HG02885 (cell line): Measurements from ENCODE around the gene GPRIN3.
"Not testable (repeated sequence)": the region's sequence is repeated elsewhere in the genome, so short reads cannot be mapped to it uniquely, and the experiment has no call there.

Experiments
- ATAC-seq: cut with Tn5 transposase; IDR thresholded peaks from one replicate; pipeline ENCODE4 v1.9.1; 2021; ENCODE audit warnings: mild to moderate bottlenecking; ENCODE audit not compliant: unreplicated experiment, poor library complexity

The GPRIN3 gene

GRCh38 chr4:89314291-89314690 is 6.7 kb upstream of the GPRIN3 start:
- ATAC-seq: no peak

GRCh38 chr4:89312066-89312465 is 4.5 kb upstream of the GPRIN3 start:
- no peak for ATAC-seq

DNA sequence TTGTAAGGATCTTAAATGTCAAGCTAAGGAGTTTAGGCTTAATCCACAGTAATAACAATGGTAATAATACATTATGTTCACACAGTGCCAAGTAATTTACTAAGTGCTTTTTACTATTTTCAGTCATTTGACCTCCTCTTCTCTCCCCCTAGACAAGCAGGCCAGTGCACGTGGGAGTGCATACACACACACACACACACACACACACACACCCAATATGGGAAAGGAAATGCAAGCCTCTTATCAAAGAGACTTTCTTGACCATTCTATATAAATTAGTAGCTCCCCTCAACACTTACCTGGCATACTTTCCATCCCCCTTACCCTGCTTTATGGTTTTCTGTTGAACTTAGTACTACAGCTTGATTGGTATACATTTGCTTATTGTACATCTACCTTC is 3.8 kb upstream of the GPRIN3 start:
- ATAC-seq: no peak

- ATAC-seq: not testable (repeated sequence)
Observed at GRCh38 chr4:89309154-89309553, 1.6 kb upstream of the GPRIN3 start.

- ATAC-seq: no peak
Observed at GRCh38 chr4:89308161-89308500, 531 bp upstream of the GPRIN3 start.

GRCh38 chr4:89307178-89307445 is 488 bp downstream of the GPRIN3 start:
- ATAC-seq: no peak

DNA sequence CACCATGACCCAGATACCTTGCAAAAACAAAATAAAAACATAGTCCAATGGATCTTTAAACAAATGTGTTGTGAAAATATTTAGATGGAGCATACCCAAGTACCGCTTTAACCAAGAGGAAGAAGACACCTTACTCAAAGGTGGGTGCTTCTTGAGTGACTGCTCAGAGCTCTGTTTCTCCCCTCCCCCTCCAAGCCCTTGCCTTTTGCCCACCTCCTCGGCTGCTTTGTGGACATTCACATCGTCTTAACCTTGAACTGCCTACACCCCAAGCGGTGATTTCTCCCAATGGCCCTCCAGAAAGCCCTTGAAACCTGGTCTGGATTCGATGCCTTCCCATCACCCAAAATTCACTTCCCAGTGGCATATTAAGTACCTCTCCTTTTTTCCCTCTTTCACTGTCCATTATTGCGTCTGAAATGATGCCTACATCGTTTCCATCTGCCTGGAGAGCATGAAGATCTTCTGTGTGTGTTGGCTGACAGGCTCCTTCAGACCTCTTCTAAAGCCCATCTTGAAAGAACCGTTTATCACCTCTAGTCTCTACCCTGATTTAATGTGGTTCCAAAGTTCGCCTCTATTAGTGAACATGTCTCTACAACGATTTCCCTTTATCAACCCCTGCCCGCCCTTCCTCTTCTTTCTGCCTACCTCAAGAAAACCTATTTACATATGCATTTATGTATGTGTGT is 968 bp downstream of the GPRIN3 start:
- no peak for ATAC-seq

DNA sequence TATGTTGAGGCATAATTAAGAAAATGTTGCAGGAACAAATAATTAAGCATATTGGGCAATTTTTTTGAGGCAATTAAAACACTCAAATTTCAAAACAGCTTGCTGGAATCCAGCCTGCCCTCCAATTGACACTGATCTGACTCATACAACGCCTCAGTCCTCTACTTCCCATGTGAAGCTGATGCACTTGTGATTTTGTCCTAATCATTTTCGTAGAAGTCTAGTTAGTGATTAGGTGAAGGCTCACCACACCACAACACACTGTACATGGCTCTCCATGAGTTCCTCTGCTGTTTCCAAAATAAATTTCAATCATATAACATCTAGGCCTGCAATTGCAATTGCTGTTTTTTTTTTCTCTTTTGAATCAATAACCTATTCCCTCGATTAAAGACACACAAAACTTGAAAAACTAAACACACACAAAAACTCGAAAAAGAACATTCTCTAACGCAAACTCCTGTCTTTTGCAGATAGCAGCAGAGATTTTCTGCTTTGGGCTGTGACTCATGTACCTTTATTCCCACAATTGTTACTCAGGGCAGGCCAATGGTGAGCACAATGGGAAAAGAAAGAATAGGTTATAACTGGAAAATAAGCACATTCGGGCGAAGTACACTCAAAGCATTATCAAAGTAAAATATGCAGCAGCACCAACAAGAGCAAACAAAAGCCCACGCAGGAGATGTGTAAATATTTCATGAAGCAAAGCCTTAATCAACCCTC is 1.7 kb downstream of the GPRIN3 start:
- no peak for ATAC-seq

DNA sequence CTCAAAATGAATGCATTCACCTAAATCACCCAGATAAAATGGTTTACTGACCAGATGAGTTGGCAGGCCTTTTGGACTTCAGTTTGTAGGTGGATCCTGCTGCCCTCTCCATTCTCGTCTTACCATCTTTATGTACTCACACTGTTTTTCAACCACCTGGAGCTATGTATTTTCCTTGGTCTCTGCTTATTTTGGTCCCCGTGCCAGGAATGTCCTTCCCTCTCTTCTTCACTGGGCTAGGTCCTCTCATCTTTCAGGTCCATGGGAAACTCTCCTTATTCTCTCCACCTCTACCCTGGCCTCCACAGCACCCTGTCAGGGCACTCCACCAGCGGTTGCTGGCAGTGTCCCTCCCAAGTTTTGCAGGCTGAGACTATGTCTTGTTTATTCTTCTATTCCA is 2.6 kb downstream of the GPRIN3 start:
- ATAC-seq: no peak

DNA sequence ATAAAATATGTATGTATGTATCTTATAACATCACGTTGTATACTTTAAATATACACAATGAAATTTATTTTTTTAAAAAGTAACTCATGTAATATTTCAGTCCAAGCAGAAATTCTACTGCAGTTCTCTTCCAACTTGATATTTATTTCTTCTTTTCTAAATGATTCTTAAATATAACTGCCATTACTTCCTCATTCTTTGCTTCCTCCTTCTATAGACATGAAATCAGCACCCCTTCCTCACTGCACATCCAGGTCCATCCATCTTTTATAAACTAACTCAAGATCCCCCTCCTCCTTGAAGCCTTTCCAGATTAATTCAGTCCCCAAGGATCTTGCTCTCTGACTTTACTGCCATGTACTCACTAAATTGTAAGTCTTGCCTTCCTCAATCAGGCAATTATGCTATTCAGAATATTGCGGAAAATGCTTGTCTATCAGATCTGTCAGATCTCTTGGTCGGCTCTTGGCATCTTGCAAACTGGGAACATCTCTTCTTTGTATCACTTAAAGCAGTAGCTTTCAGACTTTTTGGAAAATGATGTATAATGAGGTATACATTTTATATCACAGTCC is 3.7 kb downstream of the GPRIN3 start:
- no peak for ATAC-seq

GRCh38 chr4:89303177-89303576 is 4.4 kb downstream of the GPRIN3 start:
- no peak for ATAC-seq

- no peak for ATAC-seq
Observed at GRCh38 chr4:89301902-89302301, 5.7 kb downstream of the GPRIN3 start.

DNA sequence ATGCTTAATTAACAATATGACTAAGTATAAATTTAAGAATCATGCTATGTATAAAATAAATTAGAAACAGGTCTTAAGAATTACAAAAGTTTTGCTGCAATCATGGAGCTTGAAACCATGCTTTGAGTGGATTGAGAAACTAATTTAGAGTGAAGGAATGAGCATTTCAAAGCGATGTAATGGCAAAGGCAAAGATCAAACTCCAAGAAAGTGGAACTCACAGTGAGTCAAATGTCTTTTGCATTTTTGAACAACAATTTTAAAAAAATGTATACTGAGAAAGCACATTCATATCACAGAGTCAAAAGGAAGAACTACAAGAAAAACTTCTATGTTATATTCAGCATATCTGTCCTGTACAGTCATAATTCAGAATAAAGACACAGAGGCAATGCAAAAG is 6.6 kb downstream of the GPRIN3 start:
- ATAC-seq: no peak

- no peak for ATAC-seq
Observed at GRCh38 chr4:89300499-89300898, 7.1 kb downstream of the GPRIN3 start.

DNA sequence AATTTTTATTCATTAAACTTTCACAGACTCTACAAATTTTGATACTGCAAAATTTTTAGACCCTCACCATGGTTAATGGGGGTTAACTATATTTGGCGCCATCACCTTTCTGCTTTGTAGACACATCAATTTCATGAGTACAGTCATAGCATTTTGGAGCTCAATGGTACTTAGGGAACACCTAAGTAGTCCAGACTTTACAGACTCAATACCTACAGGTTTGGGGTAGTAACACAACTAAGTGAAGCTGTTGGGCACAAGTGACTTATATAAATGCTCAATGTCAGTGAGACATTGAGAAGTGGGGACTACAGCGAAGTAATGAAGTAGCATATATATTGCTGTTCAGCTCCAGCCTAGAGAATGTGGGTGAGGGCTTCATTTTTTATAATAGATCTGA is 7.5 kb downstream of the GPRIN3 start:
- no peak for ATAC-seq

DNA sequence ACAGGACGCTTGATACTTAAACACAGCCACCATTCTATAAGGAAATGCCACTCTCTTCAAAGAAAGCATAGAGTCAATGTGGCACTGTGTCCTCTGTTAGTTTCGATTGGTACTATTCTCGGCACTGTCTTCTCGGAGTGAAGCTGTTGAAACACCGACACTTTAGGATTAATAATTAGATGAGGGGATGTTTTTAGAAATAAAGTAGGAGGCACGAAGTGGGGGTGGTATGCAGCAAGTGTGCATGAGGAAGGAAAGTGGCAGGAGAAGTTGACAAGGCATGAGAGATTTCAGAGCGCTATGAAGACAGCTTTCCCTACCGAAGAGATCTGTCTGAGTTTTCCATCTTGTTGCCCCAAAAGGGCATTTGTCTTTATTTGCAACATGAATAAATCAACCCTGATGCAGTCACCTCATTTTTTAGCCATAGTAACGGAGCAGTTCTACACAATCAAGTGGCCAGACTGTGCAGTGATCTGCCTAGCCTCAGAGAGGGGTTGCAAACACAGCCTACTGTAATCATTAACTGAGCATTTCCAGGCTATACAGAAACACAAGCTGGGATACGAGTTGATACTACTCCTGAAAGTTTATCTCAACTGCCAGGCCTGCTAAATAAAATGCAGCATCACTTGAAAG is 8.3 kb downstream of the GPRIN3 start:
- ATAC-seq: no peak

DNA sequence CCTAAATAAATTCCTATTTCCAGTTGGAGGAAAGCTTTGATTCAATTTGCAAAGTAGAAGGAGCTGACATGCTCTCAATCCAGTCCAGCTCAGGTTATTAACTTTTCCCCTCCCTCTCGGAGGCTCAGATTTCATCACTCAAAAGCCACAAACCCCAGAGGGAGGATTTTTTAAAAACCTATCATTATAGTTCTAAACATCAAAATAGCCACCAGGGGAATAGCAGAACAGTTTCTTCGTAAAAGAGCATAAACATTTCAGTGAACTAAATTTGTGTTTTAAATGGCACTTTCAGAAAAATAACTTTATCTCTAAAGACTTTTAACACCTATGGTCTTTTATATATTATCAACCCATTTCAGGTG is 8.8 kb downstream of the GPRIN3 start:
- no peak for ATAC-seq

- no peak for ATAC-seq
Observed at GRCh38 chr4:89298155-89298554, 9.4 kb downstream of the GPRIN3 start.

DNA sequence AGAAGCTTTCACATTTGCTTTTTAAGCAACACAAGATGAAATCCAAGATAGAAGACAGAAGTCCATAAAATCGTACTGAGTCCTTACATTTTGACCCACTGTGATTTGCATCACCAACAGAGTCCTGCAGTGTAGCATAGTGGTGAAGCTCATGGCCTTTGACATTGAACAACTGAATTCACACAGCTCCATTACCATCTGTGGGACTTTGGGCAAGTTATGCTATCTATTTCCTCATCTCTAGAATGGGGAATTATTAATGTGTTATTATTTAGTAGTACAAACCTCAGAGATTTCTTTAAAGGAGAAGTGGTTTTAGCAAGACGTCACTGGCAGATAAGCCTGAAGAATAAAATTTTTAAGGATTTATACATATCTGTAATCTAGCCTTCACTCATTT is 10.7 kb downstream of the GPRIN3 start:
- no peak for ATAC-seq

DNA sequence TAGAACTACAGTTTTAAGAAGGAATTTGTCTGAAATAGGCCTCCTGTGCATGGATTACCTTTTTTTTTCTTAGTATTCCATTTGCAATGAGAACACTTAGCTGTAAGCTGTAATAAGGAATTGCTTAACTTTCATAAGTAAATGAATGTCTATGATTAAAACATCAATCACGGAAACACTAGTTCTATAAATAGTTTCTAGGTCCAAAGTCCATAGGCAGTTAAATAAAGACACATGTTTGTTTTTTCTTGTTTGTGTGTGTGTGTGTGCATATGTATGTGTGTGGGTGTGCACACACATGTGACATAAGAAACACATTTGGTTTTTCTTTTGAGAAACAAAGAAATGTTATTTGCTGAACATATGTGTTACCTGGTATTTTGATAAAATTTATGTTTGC is 11.2 kb downstream of the GPRIN3 start:
- no peak for ATAC-seq

GRCh38 chr4:89295415-89295927 is 12.1 kb downstream of the GPRIN3 start:
- ATAC-seq: no peak
